Esophagus muscularis mucosa (tissue), 4 donors: ENCODE data around the gene SORCS2.

Source experiments
- CTCF ChIP-seq, 3 experiments: fragments of 200-600 bp in 2 of 3; fragments of 450-650 bp in 1 of 3; sonication (generic) in 2 of 3; IDR thresholded peaks; one replicate each; pipeline ENCODE4 v1.5.1; 2017 to 2019; ENCODE audit warnings: antibody characterized with exemption in 3 of 3, mild to moderate bottlenecking in 2 of 3, moderate library complexity in 1 of 3
- EP300 ChIP-seq: sonication (generic); formaldehyde crosslinking; IDR thresholded peaks from one replicate; pipeline ENCODE4 v1.6.1; 2017; ENCODE audit warnings: antibody characterized with exemption
- POLR2A ChIP-seq: fragments of 450-650 bp; IDR thresholded peaks from one replicate; pipeline ENCODE4 v1.6.1; 2017; ENCODE audit warnings: antibody characterized with exemption, moderate library complexity, mild to moderate bottlenecking, low read depth
- POLR2AphosphoS5 ChIP-seq, 2 donors: sonication (generic); formaldehyde crosslinking; IDR thresholded peaks; one replicate each; pipeline ENCODE4 v1.6.1; 2017; ENCODE audit warnings: antibody characterized with exemption in 2 of 2

GRCh38 chr4:7183780-7184460 lies 8.4 kb upstream of the SORCS2 start:
- no peak for TF ChIP-seq EP300
- TF ChIP-seq CTCF (IDR thresholded peaks at IDR 0.05), result no peak
- TF ChIP-seq POLR2AphosphoS5 (IDR thresholded peaks at IDR 0.05), result no peak
- TF ChIP-seq POLR2A, result no peak
